CD4-positive, CD25-positive, alpha-beta regulatory T cell (primary cell): ENCODE results near the gene MAPK9. TPM values are rescaled to one million over a fixed set of nuclear protein-coding genes. Genes with fewer than 3 reads are reported as not detected.

Experiments used
- ATAC-seq, 2 donors: fragments of 150-1000 bp; cut with Tn5 transposase; one replicate each; pipeline ENCODE4 v1.10.0; 2021; ENCODE audit warnings: low read depth in 2 of 2, moderate number of reproducible peaks in 2 of 2, moderate library complexity in 1 of 2
- DNase-seq, 3 donors: peaks; one replicate each; pipeline versions ENCODE4 v3.0.0 to v3.0.0-alpha.2; 2012 to 2022; ENCODE audit warnings: mixed read lengths in 1 of 3
- H3K27ac ChIP-seq: one replicate; pipeline ENCODE4 v1.7.0; 2013; ENCODE audit warnings: mild to moderate bottlenecking, low read length; ENCODE audit not compliant: insufficient read depth, poor library complexity, severe bottlenecking
- H3K27me3 ChIP-seq: one replicate; pipeline ENCODE4 v1.7.0; 2013; ENCODE audit warnings: low read length; ENCODE audit not compliant: control insufficient read depth, insufficient read depth
- H3K36me3 ChIP-seq: one replicate; pipeline ENCODE4 v1.7.0; 2013; ENCODE audit warnings: mild to moderate bottlenecking, low read length, moderate library complexity; ENCODE audit not compliant: control insufficient read depth, insufficient read depth
- H3K4me1 ChIP-seq: 2 replicates; pipeline ENCODE4 v1.7.0; 2013; ENCODE audit warnings: mild to moderate bottlenecking, low read length; ENCODE audit not compliant: insufficient read depth, control insufficient read depth, poor library complexity, severe bottlenecking
- H3K4me3 ChIP-seq: one replicate; pipeline ENCODE4 v1.7.0; 2013; ENCODE audit warnings: low read depth, mild to moderate bottlenecking, low read length, moderate library complexity
- H3K9me3 ChIP-seq, 2 experiments: 1 replicate in 1 of 2; 2 replicates in 1 of 2; pipeline ENCODE4 v1.7.0; 2013; ENCODE audit warnings: low read length in 2 of 2, mild to moderate bottlenecking in 1 of 2, moderate library complexity in 1 of 2; ENCODE audit not compliant: control insufficient read depth in 2 of 2
- H3K27ac Mint-ChIP-seq, 3 donors: one replicate each; pipeline ENCODE4 v1.8.0; 2020 to 2022; ENCODE audit warnings: mild to moderate bottlenecking in 3 of 3, mixed read lengths in 3 of 3, moderate library complexity in 2 of 3
- H3K27me3 Mint-ChIP-seq: one replicate; pipeline ENCODE4 v1.8.0; 2022; ENCODE audit warnings: mild to moderate bottlenecking, mixed read lengths
- H3K36me3 Mint-ChIP-seq: one replicate; pipeline ENCODE4 v1.8.0; 2020; ENCODE audit warnings: mixed read lengths
- H3K4me1 Mint-ChIP-seq, 4 donors: one replicate each; pipeline ENCODE4 v1.8.0; 2020 to 2022; ENCODE audit warnings: mixed read lengths in 4 of 4, mild to moderate bottlenecking in 1 of 4
- H3K4me3 Mint-ChIP-seq, 4 donors: one replicate each; pipeline ENCODE4 v1.8.0; 2020 to 2022; ENCODE audit warnings: mild to moderate bottlenecking in 4 of 4, mixed read lengths in 4 of 4, moderate library complexity in 3 of 4
- H3K9me3 Mint-ChIP-seq, 7 donors: one replicate each; pipeline ENCODE4 v1.8.0; 2020 to 2022; ENCODE audit warnings: mixed read lengths in 7 of 7, mild to moderate bottlenecking in 3 of 7, moderate library complexity in 2 of 7
- polyA plus RNA-seq, 4 donors: library from polyadenylated mRNA; unstranded; fragments of 300-500 nt; fragmentation: Illumina TruSeq; gene quantifications; one replicate each; pipeline ENCODE4 v1.2.3, GENCODE V29; 2021
- total RNA-seq: library from RNA; stranded (reverse); gene quantifications from one replicate; pipeline ENCODE4 v1.2.3, GENCODE V29; 2022

MAPK9 gene
- total and polyA plus RNA-seq, 5 donors from 2014 or later, result 18.5 to 35.4 (median 23.1) TPM

- no peak overlapping the region for H3K27ac ChIP-seq
- Mint-ChIP-seq H3K27ac (no peak overlapping the region), H3K4me3 (no peak overlapping the region), H3K9me3 (no peaks in the 10 kb centered on the region), H3K36me3 (no peaks in the 10 kb centered on the region), H3K4me1 (no peaks in the 10 kb centered on the region), H3K27me3 (peaks cover 9% of the 10 kb centered on the region)
- H3K9me3 ChIP-seq, result no peaks in the 10 kb centered on the region
- no peaks in the 10 kb centered on the region for H3K36me3 ChIP-seq
- H3K27me3 ChIP-seq, result no peaks in the 10 kb centered on the region
- ATAC-seq (no peak), DNase-seq (no peak)
- H3K4me3 ChIP-seq, result no peak overlapping the region
- H3K4me1 ChIP-seq, result no peaks in the 10 kb centered on the region
These were observed 31.3 kb upstream of the MAPK9 start for GRCh38 chr5:180323160-180323559.

- Histone ChIP-seq H3K27ac (no peak overlapping the region), H3K9me3 (no peaks in the 10 kb centered on the region), H3K27me3 (no peaks in the 10 kb centered on the region), H3K4me3 (no peak overlapping the region), H3K4me1 (peaks cover 5% of the 10 kb centered on the region), H3K36me3 (no peaks in the 10 kb centered on the region)
- ATAC-seq (no peak), DNase-seq (no peak)
- peaks cover 4% of the 10 kb centered on the region for H3K27me3 Mint-ChIP-seq
- H3K36me3 Mint-ChIP-seq, result no peaks in the 10 kb centered on the region
- H3K27ac Mint-ChIP-seq, result no peak overlapping the region
- no peak overlapping the region for H3K4me3 Mint-ChIP-seq
- H3K4me1 Mint-ChIP-seq, result no peaks in the 10 kb centered on the region
- no peaks in the 10 kb centered on the region for H3K9me3 Mint-ChIP-seq
These were observed 26.7 kb upstream of the MAPK9 start for GRCh38 chr5:180318456-180319089.

- no peak overlapping the region for H3K27ac Mint-ChIP-seq
- H3K36me3 ChIP-seq, result no peaks in the 10 kb centered on the region
- H3K27me3 ChIP-seq, result no peaks in the 10 kb centered on the region
- H3K27me3 Mint-ChIP-seq, result peaks cover 4% of the 10 kb centered on the region
- peaks cover 5% of the 10 kb centered on the region for H3K4me1 ChIP-seq
- no peak overlapping the region for H3K4me3 Mint-ChIP-seq
- ATAC-seq (no peak), DNase-seq (no peak)
- H3K36me3 Mint-ChIP-seq, result no peaks in the 10 kb centered on the region
- no peaks in the 10 kb centered on the region for H3K9me3 ChIP-seq
- H3K4me3 ChIP-seq, result no peak overlapping the region
- no peaks in the 10 kb centered on the region for H3K9me3 Mint-ChIP-seq
- no peaks in the 10 kb centered on the region for H3K4me1 Mint-ChIP-seq
- H3K27ac ChIP-seq, result no peak overlapping the region
These were observed 24.7 kb upstream of the MAPK9 start for GRCh38 chr5:180316586-180316985.

- peaks cover 4% of the 10 kb centered on the region for H3K27me3 Mint-ChIP-seq
- H3K27ac Mint-ChIP-seq, result peak overlapping the region in 1 of 3 donors; percentile 41
- H3K4me3 ChIP-seq, result no peak overlapping the region
- no peaks in the 10 kb centered on the region for H3K9me3 Mint-ChIP-seq
- H3K4me1 Mint-ChIP-seq, result no peaks in the 10 kb centered on the region
- no peaks in the 10 kb centered on the region for H3K9me3 ChIP-seq
- DNase-seq (peak; percentile 57 to 68 (median 64)), ATAC-seq (peak; percentile 69 to 71)
- no peaks in the 10 kb centered on the region for H3K36me3 Mint-ChIP-seq
- peak overlapping the region in 1 of 4 donors; percentile 44 for H3K4me3 Mint-ChIP-seq
- no peaks in the 10 kb centered on the region for H3K27me3 ChIP-seq
- H3K4me1 ChIP-seq, result peaks cover 5% of the 10 kb centered on the region
- no peaks in the 10 kb centered on the region for H3K36me3 ChIP-seq
- H3K27ac ChIP-seq, result no peak overlapping the region
These were observed 23.9 kb upstream of the MAPK9 start for GRCh38 chr5:180315762-180316212.

GRCh38 chr5:180313677-180314505 lies 22.0 kb upstream of the MAPK9 start:
- DNase-seq (peak in 2 of 3 donors; percentile 58 to 87), ATAC-seq (peak; percentile 63 to 86)
- Mint-ChIP-seq H3K4me1 (no peaks in the 10 kb centered on the region), H3K27me3 (no peaks in the 10 kb centered on the region), H3K4me3 (peak overlapping the region in 3 of 4 donors; percentile 24 to 84 (median 78)), H3K9me3 (no peaks in the 10 kb centered on the region), H3K36me3 (no peaks in the 10 kb centered on the region), H3K27ac (peak overlapping the region in 1 of 3 donors; percentile 81)
- Histone ChIP-seq H3K9me3 (no peaks in the 10 kb centered on the region), H3K27ac (peak overlapping the region; percentile 19), H3K36me3 (no peaks in the 10 kb centered on the region), H3K27me3 (no peaks in the 10 kb centered on the region), H3K4me3 (peak overlapping the region; percentile 34), H3K4me1 (peaks cover 5% of the 10 kb centered on the region)

- Histone ChIP-seq H3K27ac (no peak overlapping the region), H3K27me3 (no peaks in the 10 kb centered on the region), H3K4me1 (peaks cover 5% of the 10 kb centered on the region), H3K9me3 (no peaks in the 10 kb centered on the region), H3K36me3 (no peaks in the 10 kb centered on the region), H3K4me3 (no peak overlapping the region)
- ATAC-seq, result no peak
- peak overlapping the region in 1 of 4 donors; percentile 40 for H3K4me3 Mint-ChIP-seq
- H3K9me3 Mint-ChIP-seq, result no peaks in the 10 kb centered on the region
- no peak overlapping the region for H3K27ac Mint-ChIP-seq
- no peaks in the 10 kb centered on the region for H3K4me1 Mint-ChIP-seq
- no peaks in the 10 kb centered on the region for H3K36me3 Mint-ChIP-seq
- no peak for DNase-seq
- H3K27me3 Mint-ChIP-seq, result no peaks in the 10 kb centered on the region
These were observed 19.3 kb upstream of the MAPK9 start for GRCh38 chr5:180311216-180311615.

- ATAC-seq (no peak), DNase-seq (no peak)
- Mint-ChIP-seq H3K9me3 (no peaks in the 10 kb centered on the region), H3K27me3 (peaks cover 4% of the 10 kb centered on the region), H3K4me3 (no peak overlapping the region), H3K4me1 (no peaks in the 10 kb centered on the region), H3K27ac (no peak overlapping the region), H3K36me3 (no peaks in the 10 kb centered on the region)
- Histone ChIP-seq H3K4me1 (no peaks in the 10 kb centered on the region), H3K9me3 (no peaks in the 10 kb centered on the region), H3K27ac (no peak overlapping the region), H3K4me3 (no peak overlapping the region), H3K36me3 (no peaks in the 10 kb centered on the region), H3K27me3 (no peaks in the 10 kb centered on the region)
These were observed 14.9 kb upstream of the MAPK9 start for GRCh38 chr5:180306796-180307195.
